A549 (cell line): ENCODE measurements around the gene SLC26A1.

Source experiments
- POLR2AphosphoS2 ChIP-seq: conservative IDR thresholded peaks from 2 replicates; pipeline ENCODE4 v1.6.1; 2012; ENCODE audit warnings: low read length, improper control_type of control experiment, inconsistent platforms
- REST ChIP-seq: fragments of 200-600 bp; sonication (generic); IDR thresholded peaks from 2 replicates; pipeline ENCODE4 v1.6.1; 2016; ENCODE audit warnings: antibody characterized with exemption, mild to moderate bottlenecking, moderate library complexity
- SMC3 ChIP-seq: fragments of >200 bp; sonication (Bioruptor Twin); formaldehyde crosslinking; IDR thresholded peaks from 3 replicates; pipeline ENCODE4 v1.6.1; 2018; ENCODE audit warnings: inconsistent platforms

- TF ChIP-seq REST (no peak), POLR2AphosphoS2 (no peak), SMC3 (no peak)
These were observed 4.2 kb downstream of the SLC26A1 start for GRCh38 chr4:988726-989721.
